Measurements from ENCODE around the gene KIT.

- TF ChIP-seq GATA2 (IDR thresholded peaks at IDR 0.05; ENCODE audit: low read depth, low read length) (no peak), GATA3 (IDR thresholded peaks at IDR 0.05; ENCODE audit: low read depth, low read length) (no peak)
These were observed 3.0 kb upstream of the KIT start for GRCh38 chr4:54654753-54655152.
